Bronchial epithelial cell (primary cell): ENCODE data around the gene UBE2F. TPM values are rescaled to one million over a fixed set of nuclear protein-coding genes. Genes with fewer than 3 reads are reported as not detected.

ENCODE experiments used
- DNase-seq: peaks from one replicate; pipeline ENCODE4 v3.0.0-alpha.2; 2010; ENCODE audit warnings: low read depth
- FAIRE-seq: peaks from 2 replicates; lab custom pipeline; 2011; peaks lifted over from hg19 to GRCh38; lab: Jason Lieb, UNC
- H3K27me3 ChIP-seq: 2 replicates; pipeline ENCODE4 v1.5.1; 2011; ENCODE audit warnings: low read length; ENCODE audit not compliant: control insufficient read depth, insufficient read depth
- H3K36me3 ChIP-seq: 2 replicates; pipeline ENCODE4 v1.5.1; 2011; ENCODE audit warnings: low read length; ENCODE audit not compliant: control insufficient read depth, insufficient read depth
- H3K4me3 ChIP-seq: 2 replicates; pipeline ENCODE4 v1.5.1; 2011; ENCODE audit warnings: mild to moderate bottlenecking, low read depth, low read length, control low read depth
- total RNA-seq: library from RNA; depleted of rRNA; stranded (reverse); fragments of >200 nt; gene quantifications from 2 replicates; pipeline ENCODE4 v1.2.1, GENCODE V29; 2014
- TF ChIP-seq, protein P1 (sequence below): IDR thresholded peaks from 2 replicates; pipeline ENCODE4 v1.5.1; 2011; ENCODE audit warnings: mild to moderate bottlenecking, moderate library complexity, low read length, control low read depth, inconsistent platforms; ENCODE audit not compliant: insufficient read depth, severe bottlenecking

UBE2F gene
- total RNA-seq, 1 donor from 2014 or later, result 64.0 TPM

DNA sequence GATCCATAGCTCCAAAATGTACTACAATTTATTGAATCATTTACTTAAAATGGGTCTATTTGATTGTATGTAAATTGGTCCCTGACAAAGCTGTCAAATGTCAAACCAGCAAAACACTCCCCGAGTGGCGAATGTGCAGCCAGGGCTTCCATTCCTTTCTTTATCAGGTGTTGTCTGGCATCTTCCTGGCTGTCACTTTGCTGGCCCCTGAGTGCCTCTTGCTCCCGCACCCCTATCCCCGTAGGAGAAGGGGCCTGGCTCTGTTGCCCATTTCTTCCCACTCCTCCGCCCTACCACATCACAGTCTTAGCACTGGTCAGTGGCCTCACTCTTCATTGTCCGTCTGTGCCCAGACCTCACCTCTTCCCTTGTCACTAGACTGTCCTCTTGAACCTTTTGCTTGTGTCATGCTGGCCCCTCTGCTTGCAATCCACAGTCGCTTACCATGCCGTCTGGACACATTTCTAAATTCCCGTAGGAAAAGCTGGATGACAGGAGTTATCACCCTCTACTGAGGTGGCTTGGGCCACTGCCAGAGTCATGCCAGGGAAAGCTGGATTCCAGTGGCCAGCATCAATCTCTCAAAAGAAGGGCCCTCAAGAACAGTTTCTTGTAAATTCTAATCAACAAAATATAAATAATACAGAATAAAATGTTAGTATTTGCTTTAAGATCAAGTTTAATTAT lies 15.4 kb downstream of the UBE2F start:
- H3K4me3 ChIP-seq, result no peak overlapping the region
- FAIRE-seq, result no peak

DNA sequence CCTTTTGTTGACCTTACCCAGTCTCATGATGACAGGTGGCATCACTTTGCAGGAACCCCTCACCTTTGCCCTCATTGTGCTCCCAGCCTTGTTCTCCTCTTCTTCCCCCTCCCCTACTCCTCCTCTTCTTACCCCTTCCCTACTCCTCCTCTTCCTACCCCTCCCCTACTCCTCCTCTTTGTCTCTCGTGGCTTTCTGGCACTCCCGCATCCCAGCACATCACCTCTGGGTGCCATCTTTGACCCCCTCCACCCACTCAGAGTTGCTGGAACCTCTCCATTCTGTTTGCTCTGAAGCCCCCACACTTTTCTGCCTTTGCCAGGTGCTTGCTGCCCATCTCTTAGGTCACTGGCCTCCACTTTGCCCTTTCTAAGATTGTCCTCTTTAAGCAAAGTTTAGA lies 17.1 kb downstream of the UBE2F start:
- no peak for FAIRE-seq
- DNase-seq, result no peak

More for the DNA sequence above, 15.4 kb downstream of the UBE2F start:
- H3K36me3 ChIP-seq, result peaks cover 10% of the 10 kb centered on the region
- DNase-seq, result no peak
- TF ChIP-seq, protein P1, sequence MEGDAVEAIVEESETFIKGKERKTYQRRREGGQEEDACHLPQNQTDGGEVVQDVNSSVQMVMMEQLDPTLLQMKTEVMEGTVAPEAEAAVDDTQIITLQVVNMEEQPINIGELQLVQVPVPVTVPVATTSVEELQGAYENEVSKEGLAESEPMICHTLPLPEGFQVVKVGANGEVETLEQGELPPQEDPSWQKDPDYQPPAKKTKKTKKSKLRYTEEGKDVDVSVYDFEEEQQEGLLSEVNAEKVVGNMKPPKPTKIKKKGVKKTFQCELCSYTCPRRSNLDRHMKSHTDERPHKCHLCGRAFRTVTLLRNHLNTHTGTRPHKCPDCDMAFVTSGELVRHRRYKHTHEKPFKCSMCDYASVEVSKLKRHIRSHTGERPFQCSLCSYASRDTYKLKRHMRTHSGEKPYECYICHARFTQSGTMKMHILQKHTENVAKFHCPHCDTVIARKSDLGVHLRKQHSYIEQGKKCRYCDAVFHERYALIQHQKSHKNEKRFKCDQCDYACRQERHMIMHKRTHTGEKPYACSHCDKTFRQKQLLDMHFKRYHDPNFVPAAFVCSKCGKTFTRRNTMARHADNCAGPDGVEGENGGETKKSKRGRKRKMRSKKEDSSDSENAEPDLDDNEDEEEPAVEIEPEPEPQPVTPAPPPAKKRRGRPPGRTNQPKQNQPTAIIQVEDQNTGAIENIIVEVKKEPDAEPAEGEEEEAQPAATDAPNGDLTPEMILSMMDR, result no peak
- no peaks in the 10 kb centered on the region for H3K27me3 ChIP-seq

DNA sequence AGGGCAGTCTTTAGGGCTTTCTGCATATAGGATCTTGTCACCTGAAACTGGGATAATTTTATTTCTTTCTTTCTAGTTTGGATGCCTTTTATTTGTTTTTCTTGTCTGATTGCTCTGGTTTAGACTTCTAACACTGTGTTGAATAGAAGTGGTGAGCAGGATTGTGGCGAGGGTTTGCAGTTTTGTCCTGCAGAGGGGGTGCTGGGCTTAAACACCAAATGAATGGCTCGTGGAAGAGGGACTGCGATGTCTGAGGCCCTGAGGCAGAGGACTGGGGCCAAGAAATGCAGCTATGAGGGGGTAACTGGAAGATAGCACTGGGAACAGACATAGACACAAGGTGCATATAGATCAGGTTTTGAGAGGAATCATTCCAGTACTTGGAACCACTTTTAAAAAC lies 20.5 kb downstream of the UBE2F start:
- Histone ChIP-seq H3K36me3 (peaks cover 2% of the 10 kb centered on the region), H3K4me3 (no peak overlapping the region), H3K27me3 (no peaks in the 10 kb centered on the region)
- TF ChIP-seq, protein P1, result no peak
- no peak for DNase-seq
- FAIRE-seq, result no peak

More for the DNA sequence above, 17.1 kb downstream of the UBE2F start:
- Histone ChIP-seq H3K27me3 (no peaks in the 10 kb centered on the region), H3K36me3 (peaks cover 6% of the 10 kb centered on the region), H3K4me3 (no peak overlapping the region)
- TF ChIP-seq, protein P1, result no peak

DNA sequence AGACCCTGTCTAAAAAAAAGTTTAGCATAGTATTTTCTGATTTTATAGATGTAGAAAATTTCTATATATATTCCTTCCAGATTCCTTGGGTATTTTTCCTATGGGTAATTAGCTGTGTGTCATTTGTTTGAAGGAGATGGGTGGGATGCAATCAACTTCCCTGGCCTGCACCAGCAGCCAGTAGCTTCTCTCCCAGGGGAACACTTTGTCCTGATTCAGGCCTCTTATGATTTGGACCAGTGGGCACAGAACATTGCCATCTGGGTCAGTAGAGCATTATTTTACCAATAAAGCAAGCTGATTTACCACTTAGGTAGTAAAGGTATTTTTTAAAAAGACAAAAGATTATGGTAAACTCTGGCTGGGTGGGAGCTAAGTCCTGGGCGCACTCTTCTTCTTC lies 26.9 kb downstream of the UBE2F start:
- TF ChIP-seq, protein P1, result no peak
- DNase-seq (no peak), FAIRE-seq (no peak)
- Histone ChIP-seq H3K36me3 (peaks cover 3% of the 10 kb centered on the region), H3K27me3 (no peaks in the 10 kb centered on the region), H3K4me3 (no peak overlapping the region)

DNA sequence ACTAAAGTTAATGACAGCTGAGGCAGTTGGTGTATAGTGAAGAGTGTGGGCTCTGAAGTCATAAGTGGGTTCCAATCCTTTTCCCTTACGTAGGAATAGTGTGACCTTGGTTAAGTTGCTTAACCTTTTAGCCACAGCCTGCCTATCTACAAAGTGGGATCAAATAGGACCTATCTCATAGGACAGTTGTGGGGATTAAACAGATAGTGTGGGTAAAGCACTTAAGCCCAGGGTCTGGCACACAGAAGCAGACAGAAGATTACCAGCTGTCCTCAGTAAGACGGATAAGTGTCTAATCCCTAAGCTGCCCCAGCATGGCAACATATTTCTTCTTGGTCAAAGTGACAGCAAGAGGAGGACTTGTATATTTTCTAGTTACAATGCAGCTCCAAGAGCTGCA lies 28.2 kb downstream of the UBE2F start:
- H3K36me3 ChIP-seq, result peaks cover 3% of the 10 kb centered on the region
- no peak overlapping the region for H3K4me3 ChIP-seq
- no peaks in the 10 kb centered on the region for H3K27me3 ChIP-seq
- no peak for DNase-seq
- no peak for FAIRE-seq
- TF ChIP-seq, protein P1, result no peak
